ENCODE data around the gene C13orf46. TPM values are rescaled to one million over a fixed set of nuclear protein-coding genes. Genes with fewer than 3 reads are reported as not detected.

The C13orf46 gene
- total RNA-seq, 2 donors from 2014 or later = 0.59 to 2.7 TPM

- no peak overlapping the region for H3K4me3 ChIP-seq
- H3K9me3 ChIP-seq = no peaks in the 10 kb centered on the region
- H3K27me3 ChIP-seq = no peaks in the 10 kb centered on the region
- no peak overlapping the region for H3K27ac ChIP-seq
- DNase-seq (ENCODE audit: low spot score) = no peak
- peaks cover 22% of the 10 kb centered on the region for H3K36me3 ChIP-seq
- no peak for TF ChIP-seq CTCF (IDR thresholded peaks at IDR 0.05)
- peaks cover 0 to 6% of the 10 kb centered on the region in 2 donors for H3K4me1 ChIP-seq
Measured at GRCh38 chr13:113978741-113979481, 5.0 kb upstream of the C13orf46 start.

DNA sequence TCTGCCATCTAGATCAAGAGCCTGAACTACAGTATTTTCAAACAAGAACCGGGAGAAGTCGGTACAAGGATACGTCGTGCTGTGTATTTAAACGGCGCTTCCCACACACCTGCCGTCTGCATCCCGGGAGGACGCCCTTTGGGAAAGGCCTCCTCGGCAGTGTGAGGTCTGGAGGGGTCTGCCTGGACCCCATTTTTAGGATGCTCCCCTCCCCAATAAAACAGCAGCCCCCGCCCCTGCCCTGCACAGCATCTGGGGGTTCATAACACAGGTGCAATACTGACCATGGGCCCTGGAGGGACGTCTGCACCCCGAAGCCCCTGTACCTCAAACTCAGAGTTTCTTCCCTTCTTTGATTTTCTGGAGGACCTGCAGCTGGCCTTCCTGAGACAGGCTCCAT lies 4.1 kb upstream of the C13orf46 start:
- peaks cover 0 to 6% of the 10 kb centered on the region in 2 donors for H3K4me1 ChIP-seq
- H3K27ac ChIP-seq = no peak overlapping the region
- no peak for DNase-seq (ENCODE audit: low spot score)
- no peaks in the 10 kb centered on the region for H3K27me3 ChIP-seq
- peaks cover 22% of the 10 kb centered on the region for H3K36me3 ChIP-seq
- H3K4me3 ChIP-seq = no peak overlapping the region
- no peaks in the 10 kb centered on the region for H3K9me3 ChIP-seq
- TF ChIP-seq CTCF (IDR thresholded peaks at IDR 0.05) = no peak

GRCh38 chr13:113976711-113977684 lies 3.1 kb upstream of the C13orf46 start:
- peaks cover 0 to 6% of the 10 kb centered on the region in 2 donors for H3K4me1 ChIP-seq
- H3K9me3 ChIP-seq = no peaks in the 10 kb centered on the region
- no peak for TF ChIP-seq CTCF (IDR thresholded peaks at IDR 0.05)
- H3K4me3 ChIP-seq = no peak overlapping the region
- no peak for DNase-seq (ENCODE audit: low spot score)
- H3K27ac ChIP-seq = no peak overlapping the region
- H3K27me3 ChIP-seq = no peaks in the 10 kb centered on the region
- H3K36me3 ChIP-seq = peaks cover 22% of the 10 kb centered on the region

DNA sequence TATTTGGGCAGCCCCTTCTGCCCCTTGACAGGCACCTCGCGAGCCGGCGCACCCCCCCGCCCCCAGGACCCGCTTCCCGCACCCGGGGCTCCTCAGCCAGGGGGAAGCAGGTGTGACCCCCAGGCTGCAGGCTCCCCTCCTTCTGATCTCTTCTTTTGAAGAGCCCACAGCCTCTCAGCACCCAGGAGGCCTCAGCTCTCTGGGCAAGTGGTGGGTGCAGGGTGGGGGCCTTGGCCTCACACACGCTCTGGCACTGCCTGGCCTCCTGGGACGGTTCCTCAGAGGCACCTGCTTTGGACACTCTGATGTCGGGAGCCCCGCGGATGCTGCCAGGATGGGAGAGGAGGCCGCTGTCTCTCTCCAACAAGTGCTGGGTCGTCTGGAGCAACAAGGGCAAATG lies 1.5 kb upstream of the C13orf46 start:
- H3K27ac ChIP-seq = no peak overlapping the region
- peaks cover 0 to 14% of the 10 kb centered on the region in 2 donors for H3K4me1 ChIP-seq
- no peak for TF ChIP-seq CTCF (IDR thresholded peaks at IDR 0.05)
- H3K36me3 ChIP-seq = peaks cover 22% of the 10 kb centered on the region
- no peaks in the 10 kb centered on the region for H3K9me3 ChIP-seq
- no peak for DNase-seq (ENCODE audit: low spot score)
- H3K4me3 ChIP-seq = no peak overlapping the region
- H3K27me3 ChIP-seq = no peaks in the 10 kb centered on the region

DNA sequence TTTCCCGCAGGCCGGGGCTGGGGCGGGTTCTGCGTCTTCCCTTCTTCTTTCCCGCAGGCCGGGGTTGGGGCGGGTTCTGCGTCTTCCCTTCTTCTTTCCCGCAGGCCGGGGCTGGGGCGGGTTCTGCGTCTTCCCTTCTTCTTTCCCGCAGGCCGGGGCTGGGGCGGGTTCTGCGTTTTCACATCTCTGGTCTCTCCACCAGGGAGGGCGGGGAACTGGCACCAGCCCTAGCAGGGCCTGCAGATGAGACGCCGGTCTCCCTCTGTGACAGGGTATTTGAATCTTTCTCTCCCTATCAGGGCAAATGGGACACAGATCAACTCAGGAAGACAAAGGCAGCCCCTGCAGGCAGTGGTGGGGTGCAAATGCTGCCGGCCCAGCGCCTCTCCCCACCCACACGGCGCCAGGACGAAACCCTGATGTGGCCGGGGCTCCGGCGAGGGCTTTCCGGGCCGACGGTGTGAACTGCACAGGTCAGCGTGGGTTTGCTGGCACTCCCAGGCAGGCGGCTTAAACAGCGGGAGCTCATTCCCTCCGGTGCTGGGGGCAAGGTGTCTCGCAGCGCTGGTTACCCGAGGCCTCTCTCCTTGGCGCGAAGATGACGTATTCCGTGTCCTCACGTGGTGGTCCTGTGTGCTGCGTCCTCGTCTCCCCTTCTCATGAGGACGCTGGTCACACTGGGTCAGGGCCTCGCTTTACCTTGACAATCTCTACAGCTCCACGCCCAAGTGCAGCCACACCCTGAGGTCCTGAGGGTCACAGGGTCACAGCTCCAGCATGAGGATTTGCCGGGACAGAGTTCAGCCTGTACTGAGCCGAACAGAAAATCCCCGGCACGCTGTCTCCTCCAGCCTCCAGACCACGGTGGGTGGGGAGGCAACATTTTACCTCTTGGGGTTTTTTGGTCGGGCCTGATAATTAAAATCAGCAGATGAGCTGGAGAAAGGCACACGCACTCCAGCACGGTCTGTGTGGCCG lies 717 bp upstream of the C13orf46 start:
- H3K4me1 ChIP-seq = peaks cover 0 to 18% of the 10 kb centered on the region in 2 donors
- no peak for DNase-seq (ENCODE audit: low spot score)
- H3K27me3 ChIP-seq = no peaks in the 10 kb centered on the region
- no peaks in the 10 kb centered on the region for H3K9me3 ChIP-seq
- no peak for TF ChIP-seq CTCF (IDR thresholded peaks at IDR 0.05)
- no peak overlapping the region for H3K27ac ChIP-seq
- H3K4me3 ChIP-seq = no peak overlapping the region
- peaks cover 22% of the 10 kb centered on the region for H3K36me3 ChIP-seq

Measured in right atrium auricular region (tissue), 2 donors.